Endothelial cell of umbilical vein (primary cell): ENCODE results near the gene ARMH3. TPM values are rescaled to one million over a fixed set of nuclear protein-coding genes. Genes with fewer than 3 reads are reported as not detected.

ENCODE experiments used
- BruUV-seq: library from RNA; stranded (reverse); fragments of 400-500 nt; replicated peaks from 2 replicates; lab custom pipeline; 2021; lab: Mats Ljungman, UMichigan
- CTCF ChIA-PET: fragments of 300-600, 350-600 bp; sonication (Branson Sonifier 250); formaldehyde crosslinking; loops from one replicate; lab custom pipeline; 2021; ENCODE audit warnings: antibody characterized with exemption, inconsistent platforms; lab: Charles Lee
- POLR2A ChIA-PET: fragments of 300-600, 350-600 bp; sonication (Branson Sonifier 250); formaldehyde crosslinking; loops from one replicate; lab custom pipeline; 2021; ENCODE audit warnings: antibody characterized with exemption, inconsistent platforms; lab: Charles Lee
- DNase-seq: peaks from one replicate; pipeline ENCODE4 v3.0.0-alpha.2; 2011; ENCODE audit warnings: low read depth, low spot score
- FAIRE-seq: peaks from 2 replicates; lab custom pipeline; 2011; peaks lifted over from hg19 to GRCh38; lab: Jason Lieb, UNC
- H2AFZ ChIP-seq: 2 replicates; pipeline ENCODE4 v1.6.0; 2012; ENCODE audit warnings: low read depth, low read length, control low read depth, inconsistent platforms
- H3K27ac ChIP-seq: 2 replicates; pipeline ENCODE4 v1.5.1; 2011; ENCODE audit warnings: low read depth, mild to moderate bottlenecking, control low read depth, low read length, moderate library complexity; ENCODE audit not compliant: insufficient read depth
- H3K27me3 ChIP-seq, 2 experiments: 2 replicates each; pipeline versions ENCODE4 v1.6.0 to v1.6.1; 2011; ENCODE audit warnings: low read length in 2 of 2, mixed read lengths in 1 of 2; ENCODE audit not compliant: control insufficient read depth in 2 of 2, insufficient read depth in 2 of 2
- H3K36me3 ChIP-seq, 2 experiments: 2 replicates in 1 of 2; 3 replicates in 1 of 2; pipeline ENCODE4 v1.5.1; 2011; ENCODE audit warnings: low read length in 2 of 2, mild to moderate bottlenecking in 1 of 2, moderate library complexity in 1 of 2; ENCODE audit not compliant: control insufficient read depth in 2 of 2, insufficient read depth in 2 of 2; ENCODE audit errors: extremely low read depth in 1 of 2
- H3K4me1 ChIP-seq: 3 replicates; pipeline ENCODE4 v1.5.1; 2011; ENCODE audit warnings: mild to moderate bottlenecking, low read length; ENCODE audit not compliant: control insufficient read depth, insufficient read depth; ENCODE audit errors: extremely low read depth
- H3K4me2 ChIP-seq: 2 replicates; pipeline ENCODE4 v1.6.1; 2011; ENCODE audit warnings: low read length, control low read depth, mixed read lengths; ENCODE audit not compliant: insufficient read depth
- H3K4me3 ChIP-seq, 3 experiments: fragments of 200-600 bp in 1 of 3; sonication (generic), shearing (Covaris generic) in 1 of 3; replicated peaks in 1 of 3; 2 replicates each; pipeline ENCODE4 v1.5.1; 2011 to 2016; ENCODE audit warnings: control low read depth in 3 of 3, low read length in 3 of 3, mild to moderate bottlenecking in 2 of 3, inconsistent platforms in 1 of 3, low read depth in 1 of 3, moderate library complexity in 1 of 3; ENCODE audit not compliant: insufficient read depth in 1 of 3
- H3K79me2 ChIP-seq: 2 replicates; pipeline ENCODE4 v1.6.0; 2012; ENCODE audit warnings: low read length, inconsistent platforms; ENCODE audit not compliant: control insufficient read depth, insufficient read depth
- H3K9ac ChIP-seq: replicated peaks from 2 replicates; pipeline ENCODE3; 2011; ENCODE audit warnings: low read length, control low read depth; ENCODE audit not compliant: insufficient read depth; ENCODE audit errors: extremely low read depth
- H3K9me1 ChIP-seq: replicated peaks from 3 replicates; pipeline ENCODE4 v1.6.0; 2011; ENCODE audit warnings: mild to moderate bottlenecking, low read length; ENCODE audit not compliant: control insufficient read depth, insufficient read depth; ENCODE audit errors: extremely low read depth
- H3K9me3 ChIP-seq: replicated peaks from 2 replicates; pipeline ENCODE4 v1.5.1; 2012; ENCODE audit warnings: low read length, inconsistent platforms; ENCODE audit not compliant: control insufficient read depth, insufficient read depth
- H4K20me1 ChIP-seq: replicated peaks from 2 replicates; pipeline ENCODE3; 2011; ENCODE audit warnings: mild to moderate bottlenecking, low read length; ENCODE audit not compliant: control insufficient read depth, insufficient read depth; ENCODE audit errors: extremely low read depth
- CTCF ChIP-seq, 2 donors: IDR thresholded peaks; 1 replicate in 1 of 2; 2 replicates in 1 of 2; pipeline ENCODE4 v1.5.1; 2011; ENCODE audit warnings: low read length in 2 of 2, mild to moderate bottlenecking in 2 of 2, moderate library complexity in 2 of 2, control low read depth in 1 of 2, inconsistent platforms in 1 of 2, low read depth in 1 of 2; ENCODE audit not compliant: insufficient read depth in 1 of 2; ENCODE audit errors: extremely low read depth in 1 of 2
- EZH2 ChIP-seq: IDR thresholded peaks from 2 replicates; pipeline ENCODE4 v1.6.1; 2012; ENCODE audit warnings: borderline replicate concordance, low read depth, mild to moderate bottlenecking, moderate library complexity, low read length, inconsistent platforms; ENCODE audit not compliant: severe bottlenecking
- FOS ChIP-seq: IDR thresholded peaks from 2 replicates; pipeline ENCODE4 v1.6.1; 2011; ENCODE audit warnings: mild to moderate bottlenecking, low read length, moderate library complexity, borderline replicate concordance; ENCODE audit not compliant: insufficient read depth
- GATA2 ChIP-seq: IDR thresholded peaks from 2 replicates; pipeline ENCODE4 v1.7.0; 2011; ENCODE audit warnings: low read depth, mild to moderate bottlenecking, moderate library complexity, mixed read lengths, low read length; ENCODE audit not compliant: insufficient read length, insufficient read depth
- JUN ChIP-seq: IDR thresholded peaks from 2 replicates; pipeline ENCODE4 v1.6.1; 2011; ENCODE audit warnings: borderline replicate concordance, low read depth; ENCODE audit not compliant: insufficient read length, insufficient read depth
- MAX ChIP-seq: IDR thresholded peaks from 2 replicates; pipeline ENCODE4 v1.6.1; 2011; ENCODE audit not compliant: insufficient read depth, insufficient read length
- MYC ChIP-seq: IDR thresholded peaks from one replicate; pipeline ENCODE4 v1.6.1; 2011; ENCODE audit warnings: mild to moderate bottlenecking, low read depth, low read length
- POLR2A ChIP-seq: IDR thresholded peaks from 2 replicates; pipeline ENCODE4 v1.6.1; 2012; ENCODE audit warnings: low read depth, mild to moderate bottlenecking, control low read depth, low read length
- POLR2AphosphoS5 ChIP-seq: IDR thresholded peaks from 2 replicates; pipeline ENCODE4 v1.6.1; 2012; ENCODE audit warnings: low read depth, mild to moderate bottlenecking, control low read depth, low read length, moderate library complexity; ENCODE audit not compliant: insufficient read depth
- dilution Hi-C: fragments of 300-500 bp; cut with MboI; formaldehyde crosslinking; loops from one replicate; pipeline ENCODE4 v1.15.0; 2019; ENCODE audit warnings: low sequenced_read_pairs; ENCODE audit not compliant: extremely low pct_ligation_motif_present
- intact Hi-C: fragments of 100-400 bp; cut with micrococcal nuclease; formaldehyde crosslinking; loops from one replicate; pipeline ENCODE4 v1.10.0; 2022
- polyA plus RNA-seq, 4 experiments: library from polyadenylated mRNA; depleted of rRNA in 3 of 4; stranded (reverse) in 3 of 4; unstranded in 1 of 4; fragments of >200 nt; gene quantifications; 2 replicates each; pipeline versions ENCODE4 v1.2.1 to v1.2.3, GENCODE V29; 2011 to 2012; ENCODE audit warnings: missing spikeins in 1 of 4
- total RNA-seq: library from RNA; stranded (reverse); gene quantifications from 2 replicates; pipeline ENCODE4 v1.2.3, GENCODE V29; 2021

Gene ARMH3
- total and polyA plus RNA-seq, 2 donors (not counting 3 experiments of a cell fraction or from before 2014, with no cell fraction given) = 13.1 to 17.6 TPM

GRCh38 chr10:101803511-101803910 lies 252.5 kb downstream of the ARMH3 start:
- H3K9me1 ChIP-seq = peaks cover 2% of the 10 kb centered on the region
- H3K9me3 ChIP-seq = no peaks in the 10 kb centered on the region
- DNase-seq (no peak), FAIRE-seq (no peak)
- H3K4me1 ChIP-seq = no peaks in the 10 kb centered on the region
- dilution Hi-C loops = no loop called here
- peaks cover 29 to 33% of the 10 kb centered on the region in 2 experiments for H3K36me3 ChIP-seq
- BruUV-seq = no TSS peak
- no peak overlapping the region for H3K4me3 ChIP-seq
- intact Hi-C loops = no loop called here
- H3K27me3 ChIP-seq = no peaks in the 10 kb centered on the region
- ChIA-PET CTCF (interaction anchor here (1.2 kb wide), 1 partner anchor 9 kb away, joined by 3 read pairs; no protein-coding TSS in a partner anchor), POLR2A (interaction anchor here (0.7 kb wide), 1 partner anchor 11 kb away, joined by 5 read pairs; no protein-coding TSS in a partner anchor)
- no peak overlapping the region for H2AFZ ChIP-seq
- peaks cover 45% of the 10 kb centered on the region for H3K79me2 ChIP-seq
- H3K4me2 ChIP-seq = no peak overlapping the region
- no peaks in the 10 kb centered on the region for H4K20me1 ChIP-seq
- H3K9ac ChIP-seq = no peak overlapping the region
- no peak for TF ChIP-seq POLR2A
- no peak for TF ChIP-seq POLR2AphosphoS5
- TF ChIP-seq EZH2 = no peak
- no peak for TF ChIP-seq JUN
- no peak for TF ChIP-seq CTCF (IDR thresholded peaks at IDR 0.05; ENCODE audit: extremely low read depth in 1 of 2, insufficient read depth in 1 of 2, low read depth in 1 of 2, low read length in 2 of 2)
- no peak for TF ChIP-seq GATA2
- TF ChIP-seq MYC = no peak
- TF ChIP-seq FOS = no peak
- no peak for TF ChIP-seq MAX
- no peak overlapping the region for H3K27ac ChIP-seq
